ENCODE results near the gene SRMS. TPM values are rescaled to one million over a fixed set of nuclear protein-coding genes. Genes with fewer than 3 reads are reported as not detected.
A peak's percentile ranks its signal among the peaks of the same experiment; 100 is the strongest.

Gene SRMS
- total RNA-seq, 4 donors from 2014 or later, result not detected

DNA sequence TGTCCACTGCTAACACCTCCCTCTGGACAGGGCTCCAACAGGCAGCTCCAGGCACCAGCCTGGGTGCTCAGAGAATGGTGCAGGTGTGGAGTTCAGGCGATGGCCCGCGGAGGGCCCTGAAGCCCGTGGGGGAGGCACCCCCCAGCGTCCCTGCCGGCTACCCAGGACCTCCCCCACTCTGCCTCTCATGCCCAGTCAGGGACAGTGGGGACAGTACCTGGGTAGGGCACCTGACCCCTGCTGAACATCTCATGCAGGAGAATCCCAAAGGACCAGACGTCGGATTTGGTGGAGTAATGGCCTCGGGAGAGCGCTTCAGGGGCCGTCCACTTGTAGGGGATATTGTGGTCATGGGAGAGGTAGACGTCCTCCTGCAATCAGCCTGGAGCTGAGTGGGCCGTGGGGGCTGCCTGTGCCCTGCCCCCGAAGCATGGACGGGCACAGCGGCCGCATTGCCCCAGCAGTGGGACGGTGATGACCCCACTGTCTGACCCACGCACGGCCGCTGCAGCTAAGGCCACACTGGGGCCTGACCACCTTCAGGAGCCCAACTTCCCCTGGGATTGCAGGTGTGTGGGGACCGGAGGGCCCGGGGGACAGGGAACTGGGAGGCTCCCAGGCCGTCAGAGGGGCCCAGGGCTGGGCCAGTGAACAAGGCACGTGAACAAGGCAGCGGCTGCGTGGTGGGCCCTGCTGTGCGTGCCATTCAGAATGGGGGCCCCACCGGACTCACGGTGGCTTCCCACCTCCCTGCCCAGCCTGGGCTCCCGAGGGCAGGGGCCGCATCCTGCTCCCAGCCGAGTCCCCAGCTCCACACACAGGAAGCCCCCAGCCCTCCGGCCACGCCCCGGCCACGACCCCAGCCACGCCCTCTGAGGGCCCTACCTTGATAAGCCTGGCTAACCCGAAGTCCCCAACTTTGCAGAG, 17.4 kb downstream of the SRMS start:
- TF ChIP-seq, protein P1, sequence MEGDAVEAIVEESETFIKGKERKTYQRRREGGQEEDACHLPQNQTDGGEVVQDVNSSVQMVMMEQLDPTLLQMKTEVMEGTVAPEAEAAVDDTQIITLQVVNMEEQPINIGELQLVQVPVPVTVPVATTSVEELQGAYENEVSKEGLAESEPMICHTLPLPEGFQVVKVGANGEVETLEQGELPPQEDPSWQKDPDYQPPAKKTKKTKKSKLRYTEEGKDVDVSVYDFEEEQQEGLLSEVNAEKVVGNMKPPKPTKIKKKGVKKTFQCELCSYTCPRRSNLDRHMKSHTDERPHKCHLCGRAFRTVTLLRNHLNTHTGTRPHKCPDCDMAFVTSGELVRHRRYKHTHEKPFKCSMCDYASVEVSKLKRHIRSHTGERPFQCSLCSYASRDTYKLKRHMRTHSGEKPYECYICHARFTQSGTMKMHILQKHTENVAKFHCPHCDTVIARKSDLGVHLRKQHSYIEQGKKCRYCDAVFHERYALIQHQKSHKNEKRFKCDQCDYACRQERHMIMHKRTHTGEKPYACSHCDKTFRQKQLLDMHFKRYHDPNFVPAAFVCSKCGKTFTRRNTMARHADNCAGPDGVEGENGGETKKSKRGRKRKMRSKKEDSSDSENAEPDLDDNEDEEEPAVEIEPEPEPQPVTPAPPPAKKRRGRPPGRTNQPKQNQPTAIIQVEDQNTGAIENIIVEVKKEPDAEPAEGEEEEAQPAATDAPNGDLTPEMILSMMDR (IDR thresholded peaks at IDR 0.05), result no peak
- TF ChIP-seq POLR2A (IDR thresholded peaks at IDR 0.05), result no peak
- peak in 1 of 3 donors; percentile 43 for DNase-seq
- H3K36me3 ChIP-seq, result no peaks in the 10 kb centered on the region
- no peaks in the 10 kb centered on the region for H3K27me3 ChIP-seq
- peak overlapping the region in 2 of 4 donors; percentile 25 to 36 for H3K4me3 ChIP-seq
- peak overlapping the region in 1 of 4 donors; percentile 80 for H3K27ac ChIP-seq
- no peaks in the 10 kb centered on the region for H3K9me3 ChIP-seq
- H3K4me1 ChIP-seq, result peaks cover 0 to 30% (median 3%) of the 10 kb centered on the region in 4 donors

DNA sequence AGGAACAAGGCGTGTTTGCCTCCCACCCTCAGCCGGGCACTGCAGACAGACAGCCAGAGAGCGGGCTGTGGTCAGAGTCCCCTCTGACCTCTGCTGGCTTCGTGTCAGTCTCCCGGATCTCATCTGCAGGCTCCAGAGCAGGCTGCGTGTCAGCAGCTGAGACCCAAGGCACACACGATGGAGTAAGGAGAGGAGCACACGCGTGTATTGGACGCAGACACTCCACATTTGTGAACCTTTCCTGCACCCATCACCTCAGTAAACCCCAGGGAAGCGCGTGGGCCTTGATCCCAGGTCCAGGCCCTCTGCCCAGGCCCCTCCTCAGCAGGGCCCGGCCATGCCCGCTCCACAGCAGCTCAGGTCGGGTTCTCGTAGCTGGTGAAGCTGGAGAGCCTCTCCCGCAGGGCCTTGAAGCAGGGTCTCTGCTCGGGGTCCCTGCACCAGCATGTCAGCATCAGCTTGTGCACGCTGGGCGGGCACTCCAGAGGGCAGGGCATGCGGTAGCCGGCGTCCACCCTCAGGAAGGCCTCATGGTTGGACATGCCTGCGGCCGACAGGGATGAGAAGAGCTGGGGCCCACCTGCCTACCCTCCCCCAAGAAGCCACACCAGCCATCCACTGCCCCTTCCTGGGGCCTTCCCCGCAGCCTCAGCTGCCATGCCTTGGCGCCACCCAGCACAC, 18.2 kb downstream of the SRMS start:
- H3K27ac ChIP-seq, result no peak overlapping the region
- DNase-seq, result peak in 1 of 3 donors; percentile 47
- no peaks in the 10 kb centered on the region for H3K27me3 ChIP-seq
- no peak for TF ChIP-seq POLR2A (IDR thresholded peaks at IDR 0.05)
- TF ChIP-seq, protein P1 (IDR thresholded peaks at IDR 0.05), result no peak
- no peak overlapping the region for H3K4me3 ChIP-seq
- no peaks in the 10 kb centered on the region for H3K36me3 ChIP-seq
- H3K9me3 ChIP-seq, result no peaks in the 10 kb centered on the region
- peaks cover 0 to 23% (median 3%) of the 10 kb centered on the region in 4 donors for H3K4me1 ChIP-seq

DNA sequence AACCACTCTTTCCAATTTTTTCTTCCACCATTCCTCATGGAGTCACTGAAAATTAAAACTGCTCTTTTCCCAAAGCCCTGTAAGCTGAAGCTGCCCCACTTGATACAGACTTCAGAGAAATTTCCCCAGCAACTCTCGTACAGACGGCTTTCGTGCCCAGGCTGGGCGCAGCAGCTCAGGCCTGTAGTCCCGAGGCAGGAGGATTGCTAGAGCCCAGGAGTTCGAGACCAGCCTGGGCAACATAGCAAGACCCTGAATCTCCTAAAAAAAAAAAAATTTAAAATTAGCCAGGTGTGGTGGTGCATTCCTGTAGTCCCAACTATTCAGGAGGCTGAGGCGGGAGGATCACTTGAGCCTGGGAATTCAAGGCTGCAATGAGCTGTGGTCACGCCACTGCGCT, 20.4 kb downstream of the SRMS start:
- Histone ChIP-seq H3K27ac (no peak overlapping the region), H3K4me3 (no peak overlapping the region), H3K9me3 (no peaks in the 10 kb centered on the region), H3K27me3 (no peaks in the 10 kb centered on the region), H3K4me1 (peaks cover 0 to 23% (median 5%) of the 10 kb centered on the region in 4 donors), H3K36me3 (peaks cover 0 to 14% (median 0%) of the 10 kb centered on the region in 3 donors)
- no peak for TF ChIP-seq POLR2A (IDR thresholded peaks at IDR 0.05)
- TF ChIP-seq, protein P1 (IDR thresholded peaks at IDR 0.05), result no peak
- peak in 1 of 3 donors; percentile 30 for DNase-seq

DNA sequence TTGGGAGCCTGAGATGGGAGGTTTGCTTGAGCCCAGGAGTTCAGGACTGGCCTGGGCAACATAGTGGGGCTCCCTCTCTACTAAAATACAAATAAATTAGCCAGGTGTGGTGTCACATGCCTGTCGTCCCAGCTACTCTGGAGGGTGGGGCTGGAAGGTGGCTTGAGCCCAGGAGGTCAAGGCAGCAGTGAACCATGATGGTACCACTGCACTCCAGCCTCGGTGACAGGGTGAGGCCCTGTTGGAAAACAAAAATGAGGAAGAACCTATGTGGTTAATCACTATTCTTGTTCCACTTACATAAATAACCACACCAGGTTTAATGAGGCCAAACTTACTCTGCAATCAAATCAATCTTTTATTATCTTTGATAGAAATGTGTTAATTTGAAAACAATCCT, 21.6 kb downstream of the SRMS start:
- Histone ChIP-seq H3K27ac (no peak overlapping the region), H3K4me1 (peaks cover 4 to 27% (median 11%) of the 10 kb centered on the region in 4 donors), H3K9me3 (no peaks in the 10 kb centered on the region), H3K4me3 (no peak overlapping the region), H3K36me3 (peaks cover 0 to 16% (median 0%) of the 10 kb centered on the region in 3 donors), H3K27me3 (no peaks in the 10 kb centered on the region)
- TF ChIP-seq, protein P1 (IDR thresholded peaks at IDR 0.05), result no peak
- TF ChIP-seq POLR2A (IDR thresholded peaks at IDR 0.05), result no peak
- peak in 1 of 3 donors; percentile 50 for DNase-seq

DNA sequence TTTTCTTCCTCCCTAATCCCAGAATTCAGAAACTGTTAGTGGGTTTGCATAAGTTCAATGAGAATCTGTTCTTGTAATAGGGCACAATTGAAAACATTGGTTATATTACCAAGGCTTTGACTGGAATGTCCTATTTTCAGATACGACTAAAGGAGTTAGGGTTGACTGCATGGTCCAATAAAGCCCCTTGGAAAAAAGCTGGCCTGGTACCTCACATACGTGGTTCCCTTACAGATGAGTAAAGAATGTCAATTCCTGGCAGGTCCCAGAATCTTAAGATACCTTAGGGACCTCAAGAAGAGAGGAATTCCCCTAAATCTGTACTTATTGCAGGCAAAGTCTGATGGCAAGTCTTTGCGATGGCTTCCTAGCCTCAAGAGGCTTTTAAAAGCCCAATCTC, 22.4 kb downstream of the SRMS start:
- Histone ChIP-seq H3K4me3 (no peak overlapping the region), H3K27ac (no peak overlapping the region), H3K27me3 (no peaks in the 10 kb centered on the region), H3K36me3 (peaks cover 0 to 16% (median 0%) of the 10 kb centered on the region in 3 donors), H3K4me1 (peaks cover 0 to 24% (median 11%) of the 10 kb centered on the region in 4 donors), H3K9me3 (no peaks in the 10 kb centered on the region)
- TF ChIP-seq POLR2A (IDR thresholded peaks at IDR 0.05), result no peak
- TF ChIP-seq, protein P1 (IDR thresholded peaks at IDR 0.05), result no peak
- DNase-seq, result no peak
